Measurements from ENCODE around the gene PITPNM2. TPM values are rescaled to one million over a fixed set of nuclear protein-coding genes. Genes with fewer than 3 reads are reported as not detected.
A peak's percentile ranks its signal among the peaks of the same experiment; 100 is the strongest.

PITPNM2 gene
- total RNA-seq, 2 experiments from 2014 or later = 15.3 to 17.9 TPM

DNA sequence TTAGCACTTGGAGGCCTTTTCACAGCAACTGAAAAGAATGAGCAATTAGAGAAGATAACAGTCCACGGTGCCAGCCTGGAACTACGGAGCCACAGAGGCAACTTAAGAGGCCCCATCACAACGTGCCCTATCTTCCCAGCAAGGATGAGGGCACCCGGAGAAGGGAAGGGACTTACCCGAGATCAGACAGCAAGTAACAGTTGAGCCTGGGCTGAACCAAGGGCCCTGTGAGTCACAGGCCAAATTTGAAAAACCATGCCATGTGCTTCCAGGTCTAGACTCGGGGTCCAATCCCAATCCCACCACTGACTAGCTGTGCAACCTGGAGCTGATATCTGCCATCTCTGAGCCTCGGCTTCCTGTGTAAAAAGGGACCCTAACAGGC, 42.2 kb downstream of the PITPNM2 start:
- Mint-ChIP-seq H3K9me3 (no peaks in the 10 kb centered on the region), H3K36me3 (ENCODE audit: low read depth) (peaks cover 24% of the 10 kb centered on the region), H3K27ac (peak overlapping the region; percentile 96), H3K4me1 (ENCODE audit: low read depth) (peaks cover 57% of the 10 kb centered on the region), H3K27me3 (no peaks in the 10 kb centered on the region), H3K4me3 (no peak overlapping the region)
- POLR2A ChIA-PET = interaction anchor here (0.6 to 1.1 kb wide), 3 partner anchors 10 to 133 kb away, joined by 3 read pairs; no protein-coding TSS in a partner anchor
- DNase-seq (no peak), ATAC-seq (no peak)
- intact Hi-C loops (cut with micrococcal nuclease) = no loop called here
- CTCF ChIA-PET = interaction anchor here (1.1 kb wide), 1 partner anchor 129 kb away, joined by 3 read pairs; no protein-coding TSS in a partner anchor
- TF ChIP-seq, protein P1, sequence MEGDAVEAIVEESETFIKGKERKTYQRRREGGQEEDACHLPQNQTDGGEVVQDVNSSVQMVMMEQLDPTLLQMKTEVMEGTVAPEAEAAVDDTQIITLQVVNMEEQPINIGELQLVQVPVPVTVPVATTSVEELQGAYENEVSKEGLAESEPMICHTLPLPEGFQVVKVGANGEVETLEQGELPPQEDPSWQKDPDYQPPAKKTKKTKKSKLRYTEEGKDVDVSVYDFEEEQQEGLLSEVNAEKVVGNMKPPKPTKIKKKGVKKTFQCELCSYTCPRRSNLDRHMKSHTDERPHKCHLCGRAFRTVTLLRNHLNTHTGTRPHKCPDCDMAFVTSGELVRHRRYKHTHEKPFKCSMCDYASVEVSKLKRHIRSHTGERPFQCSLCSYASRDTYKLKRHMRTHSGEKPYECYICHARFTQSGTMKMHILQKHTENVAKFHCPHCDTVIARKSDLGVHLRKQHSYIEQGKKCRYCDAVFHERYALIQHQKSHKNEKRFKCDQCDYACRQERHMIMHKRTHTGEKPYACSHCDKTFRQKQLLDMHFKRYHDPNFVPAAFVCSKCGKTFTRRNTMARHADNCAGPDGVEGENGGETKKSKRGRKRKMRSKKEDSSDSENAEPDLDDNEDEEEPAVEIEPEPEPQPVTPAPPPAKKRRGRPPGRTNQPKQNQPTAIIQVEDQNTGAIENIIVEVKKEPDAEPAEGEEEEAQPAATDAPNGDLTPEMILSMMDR (IDR thresholded peaks at IDR 0.05) = no peak

DNA sequence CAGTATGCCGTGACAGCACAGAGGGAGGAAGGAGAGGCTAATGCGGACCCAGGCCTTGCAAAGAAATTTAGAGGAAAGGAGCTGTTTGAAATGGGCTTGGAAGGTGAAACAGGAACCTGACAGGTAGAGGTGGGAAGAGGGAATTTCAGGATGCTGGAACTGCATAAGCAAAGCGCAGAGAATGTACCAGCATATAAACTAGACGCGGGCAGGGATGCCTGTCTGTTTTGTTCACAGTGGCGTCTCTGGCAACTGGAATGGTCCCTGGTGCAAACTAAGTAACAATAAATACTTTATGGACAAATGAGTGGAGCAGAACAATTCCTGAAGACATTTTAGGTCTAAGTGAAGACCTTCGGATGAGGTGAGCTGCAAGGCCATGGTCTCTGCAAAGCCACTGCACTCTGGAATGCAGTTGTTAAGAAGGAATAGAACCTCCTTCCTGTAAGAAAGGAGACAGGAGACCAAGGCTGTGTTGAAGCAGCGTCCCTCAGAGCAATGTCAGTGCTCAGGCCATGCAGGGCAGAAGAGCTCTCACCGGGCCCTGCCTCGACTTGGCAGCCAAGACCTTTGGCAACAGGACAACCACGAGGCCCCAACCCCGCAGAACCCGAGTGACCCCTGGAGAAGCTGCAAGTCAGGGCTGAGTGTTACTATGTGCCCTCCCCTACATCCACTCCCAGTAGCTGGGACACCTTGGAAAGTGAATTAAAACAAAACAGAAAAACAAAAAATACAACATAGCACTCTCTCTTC, 42.8 kb downstream of the PITPNM2 start:
- intact Hi-C loops (cut with micrococcal nuclease) = no loop called here
- Mint-ChIP-seq H3K36me3 (ENCODE audit: low read depth) (peaks cover 24% of the 10 kb centered on the region), H3K27me3 (no peaks in the 10 kb centered on the region), H3K4me3 (no peak overlapping the region), H3K27ac (peak overlapping the region; percentile 96), H3K4me1 (ENCODE audit: low read depth) (peaks cover 59% of the 10 kb centered on the region), H3K9me3 (no peaks in the 10 kb centered on the region)
- ATAC-seq (no peak), DNase-seq (no peak)
- TF ChIP-seq, protein P1 (IDR thresholded peaks at IDR 0.05) = no peak
- POLR2A ChIA-PET = interaction anchor here (0.6 to 1.9 kb wide), 6 partner anchors 8 to 132 kb away, joined by 3 to 7 read pairs (median 5); no protein-coding TSS in a partner anchor
- CTCF ChIA-PET = interaction anchor here (1.1 to 1.5 kb wide), 6 partner anchors 10 to 130 kb away, joined by 3 to 8 read pairs (median 4); no protein-coding TSS in a partner anchor

DNA sequence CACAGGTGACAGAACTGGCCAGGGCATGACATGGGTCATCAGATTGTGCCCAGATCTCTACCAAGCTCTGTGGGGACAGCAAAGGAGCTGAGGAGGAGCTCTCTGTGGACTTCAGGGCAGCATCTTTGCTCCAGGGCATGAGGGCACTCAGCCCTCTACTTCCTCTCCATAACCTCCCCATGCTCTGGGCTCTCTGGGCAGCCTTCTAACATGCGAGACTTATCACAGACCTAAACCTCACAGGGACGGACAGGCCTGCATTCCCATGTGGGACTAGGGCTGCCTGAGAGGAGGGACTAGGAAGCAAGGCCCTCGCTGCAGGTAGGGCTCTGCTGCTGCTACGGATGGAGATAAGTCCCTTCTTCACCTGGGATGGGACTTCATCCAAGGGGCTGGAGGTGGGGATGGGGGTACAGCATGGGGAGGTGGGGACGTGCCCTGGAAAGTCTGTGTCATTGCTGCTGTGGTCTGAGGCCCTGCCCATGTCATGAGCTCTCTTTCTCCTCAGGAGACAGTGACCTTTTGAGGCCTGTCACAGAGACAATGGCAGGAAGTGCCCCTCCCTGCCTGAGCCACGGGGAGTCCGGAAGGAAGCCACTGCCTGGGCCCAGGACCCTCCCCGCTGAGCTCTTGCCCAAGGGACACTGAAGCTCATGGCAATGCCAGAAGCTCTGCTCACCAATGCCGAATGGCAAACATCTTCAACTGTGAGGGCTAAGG, 44.1 kb downstream of the PITPNM2 start:
- intact Hi-C loops (cut with micrococcal nuclease) = no loop called here
- TF ChIP-seq, protein P1 (IDR thresholded peaks at IDR 0.05) = no peak
- Mint-ChIP-seq H3K4me3 (peak overlapping the region; percentile 65), H3K27me3 (no peaks in the 10 kb centered on the region), H3K36me3 (ENCODE audit: low read depth) (peaks cover 26% of the 10 kb centered on the region), H3K27ac (peak overlapping the region; percentile 96), H3K4me1 (ENCODE audit: low read depth) (peaks cover 61% of the 10 kb centered on the region), H3K9me3 (no peaks in the 10 kb centered on the region)
- DNase-seq (peak; percentile 90), ATAC-seq (peak; percentile 98)
- ChIA-PET POLR2A (interaction anchor here (0.6 to 1.9 kb wide), 8 partner anchors 9 to 60 kb away, joined by 3 to 7 read pairs (median 4); no protein-coding TSS in a partner anchor), CTCF (interaction anchor here (1.0 to 1.5 kb wide), 8 partner anchors 12 to 131 kb away, joined by 3 to 8 read pairs (median 4); no protein-coding TSS in a partner anchor)

DNA sequence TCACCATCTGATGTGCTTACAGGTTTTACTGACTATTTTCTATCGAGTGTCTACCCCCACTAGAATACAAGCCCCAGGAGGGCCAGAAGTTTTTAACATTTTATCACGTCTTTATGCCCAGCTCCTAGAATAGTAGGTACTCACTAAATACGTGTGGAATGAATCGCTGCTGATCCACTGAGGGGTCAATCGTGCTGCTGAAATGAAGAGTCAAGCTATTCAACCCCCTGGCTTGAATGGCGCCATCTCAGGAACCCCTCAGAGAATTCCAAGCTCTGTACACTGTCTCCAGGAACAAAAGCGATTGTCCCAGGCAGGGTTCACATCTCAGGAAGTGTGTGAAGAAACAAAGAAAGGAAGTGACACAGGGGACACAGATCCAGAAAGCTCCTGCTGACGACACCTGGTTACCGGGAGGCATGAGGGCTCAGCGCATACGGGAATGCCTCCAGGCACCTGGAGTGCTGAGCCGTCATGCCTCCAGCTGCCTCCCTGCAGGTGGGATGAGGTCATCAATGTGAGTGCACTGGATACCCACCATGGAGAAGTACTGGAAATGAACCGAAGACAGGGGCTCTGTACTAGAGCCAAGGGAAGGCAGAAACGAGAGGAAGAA, 45.6 kb downstream of the PITPNM2 start:
- no peak for ATAC-seq
- Mint-ChIP-seq H3K9me3 (no peaks in the 10 kb centered on the region), H3K27me3 (no peaks in the 10 kb centered on the region), H3K4me1 (ENCODE audit: low read depth) (peaks cover 51% of the 10 kb centered on the region), H3K36me3 (ENCODE audit: low read depth) (peaks cover 26% of the 10 kb centered on the region), H3K4me3 (no peak overlapping the region), H3K27ac (peak overlapping the region; percentile 96)
- POLR2A ChIA-PET = interaction anchor here (1.3 to 1.6 kb wide), 2 partner anchors 9 to 30 kb away, joined by 3 to 4 read pairs; no protein-coding TSS in a partner anchor
- intact Hi-C loops (cut with micrococcal nuclease) = no loop called here
- CTCF ChIA-PET = interaction anchor here (1.9 kb wide), 1 partner anchor 30 kb away, joined by 4 read pairs; no protein-coding TSS in a partner anchor
- TF ChIP-seq, protein P1 (IDR thresholded peaks at IDR 0.05) = no peak
- DNase-seq = no peak
